Measurements from ENCODE around the gene GNAS-AS1.

GRCh38 chr20:58784321-58785074, 66.2 kb downstream of the GNAS-AS1 start:
- no peak for TF ChIP-seq CTCF (conservative IDR thresholded peaks at IDR 0.05 in 1 of 2, IDR thresholded peaks at IDR 0.05 in 1 of 2; ENCODE audit: low read depth in 1 of 2, low read length in 2 of 2)
- no peak for TF ChIP-seq EZH2 (IDR thresholded peaks at IDR 0.05; ENCODE audit: low read length, missing control alignments)
